ENCODE data around the gene SND1.

The SND1 gene

GRCh38 chr7:127759945-127760421 lies 108.0 kb downstream of the SND1 start:
- H3K27me3 ChIP-seq (ENCODE audit: insufficient read depth, poor library complexity, severe bottlenecking) = no peaks in the 10 kb centered on the region
- no peak for DNase-seq (ENCODE audit: low read depth in 1 of 2, low spot score in 1 of 2)
- no peak overlapping the region for H3K27ac ChIP-seq (replicated peaks)
- no peak overlapping the region for H3K4me3 ChIP-seq (replicated peaks; ENCODE audit: insufficient read depth, low read length)
- no peak for TF ChIP-seq GABPA (IDR thresholded peaks at IDR 0.05; ENCODE audit: low read depth)
- TF ChIP-seq, protein P1, sequence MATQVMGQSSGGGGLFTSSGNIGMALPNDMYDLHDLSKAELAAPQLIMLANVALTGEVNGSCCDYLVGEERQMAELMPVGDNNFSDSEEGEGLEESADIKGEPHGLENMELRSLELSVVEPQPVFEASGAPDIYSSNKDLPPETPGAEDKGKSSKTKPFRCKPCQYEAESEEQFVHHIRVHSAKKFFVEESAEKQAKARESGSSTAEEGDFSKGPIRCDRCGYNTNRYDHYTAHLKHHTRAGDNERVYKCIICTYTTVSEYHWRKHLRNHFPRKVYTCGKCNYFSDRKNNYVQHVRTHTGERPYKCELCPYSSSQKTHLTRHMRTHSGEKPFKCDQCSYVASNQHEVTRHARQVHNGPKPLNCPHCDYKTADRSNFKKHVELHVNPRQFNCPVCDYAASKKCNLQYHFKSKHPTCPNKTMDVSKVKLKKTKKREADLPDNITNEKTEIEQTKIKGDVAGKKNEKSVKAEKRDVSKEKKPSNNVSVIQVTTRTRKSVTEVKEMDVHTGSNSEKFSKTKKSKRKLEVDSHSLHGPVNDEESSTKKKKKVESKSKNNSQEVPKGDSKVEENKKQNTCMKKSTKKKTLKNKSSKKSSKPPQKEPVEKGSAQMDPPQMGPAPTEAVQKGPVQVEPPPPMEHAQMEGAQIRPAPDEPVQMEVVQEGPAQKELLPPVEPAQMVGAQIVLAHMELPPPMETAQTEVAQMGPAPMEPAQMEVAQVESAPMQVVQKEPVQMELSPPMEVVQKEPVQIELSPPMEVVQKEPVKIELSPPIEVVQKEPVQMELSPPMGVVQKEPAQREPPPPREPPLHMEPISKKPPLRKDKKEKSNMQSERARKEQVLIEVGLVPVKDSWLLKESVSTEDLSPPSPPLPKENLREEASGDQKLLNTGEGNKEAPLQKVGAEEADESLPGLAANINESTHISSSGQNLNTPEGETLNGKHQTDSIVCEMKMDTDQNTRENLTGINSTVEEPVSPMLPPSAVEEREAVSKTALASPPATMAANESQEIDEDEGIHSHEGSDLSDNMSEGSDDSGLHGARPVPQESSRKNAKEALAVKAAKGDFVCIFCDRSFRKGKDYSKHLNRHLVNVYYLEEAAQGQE (IDR thresholded peaks at IDR 0.05; ENCODE audit: insufficient replicate concordance, low read depth) = no peak
- TF ChIP-seq SPI1 (IDR thresholded peaks at IDR 0.05; ENCODE audit: borderline replicate concordance, low read depth) = no peak
- TF ChIP-seq CTCF (IDR thresholded peaks at IDR 0.05; ENCODE audit: insufficient read depth, low read length) = no peak

- no peaks in the 10 kb centered on the region for H3K27me3 ChIP-seq (ENCODE audit: insufficient read depth, poor library complexity, severe bottlenecking)
- no peak overlapping the region for H3K4me3 ChIP-seq (replicated peaks; ENCODE audit: insufficient read depth, low read length)
- H3K27ac ChIP-seq (replicated peaks) = no peak overlapping the region
- DNase-seq (ENCODE audit: low read depth in 1 of 2, low spot score in 1 of 2) = no peak
- TF ChIP-seq GABPA (IDR thresholded peaks at IDR 0.05; ENCODE audit: low read depth) (no peak), POLR2AphosphoS5 (IDR thresholded peaks at IDR 0.05; ENCODE audit: low read depth) (no peak), SPI1 (IDR thresholded peaks at IDR 0.05; ENCODE audit: borderline replicate concordance, low read depth) (no peak), CTCF (IDR thresholded peaks at IDR 0.05; ENCODE audit: insufficient read depth, low read length) (no peak)
- TF ChIP-seq, protein P1 (IDR thresholded peaks at IDR 0.05; ENCODE audit: insufficient replicate concordance, low read depth) = no peak
Measured at GRCh38 chr7:127760436-127761031, 108.5 kb downstream of the SND1 start.

DNA sequence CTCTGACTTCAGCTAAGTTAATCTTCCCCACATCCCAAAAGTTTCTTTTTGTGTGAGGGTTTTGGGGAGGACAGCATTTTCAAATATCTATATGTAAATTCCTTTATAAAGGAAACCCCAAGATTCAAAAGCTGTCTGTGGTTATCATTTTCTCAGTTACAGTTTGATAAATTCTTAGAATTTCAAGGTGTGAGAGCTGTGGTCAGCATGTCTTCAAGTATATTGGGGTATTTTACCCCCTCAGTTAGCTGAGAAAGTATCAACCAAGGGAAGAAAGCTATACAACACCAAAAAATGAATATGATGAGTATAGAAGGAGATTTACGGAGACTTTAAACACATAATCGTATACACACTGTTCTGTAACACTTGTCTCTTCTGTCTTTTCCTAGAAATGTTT lies 109.2 kb downstream of the SND1 start:
- H3K27ac ChIP-seq (replicated peaks) = no peak overlapping the region
- no peak overlapping the region for H3K4me3 ChIP-seq (replicated peaks; ENCODE audit: insufficient read depth, low read length)
- TF ChIP-seq CTCF (IDR thresholded peaks at IDR 0.05; ENCODE audit: insufficient read depth, low read length) = no peak
- TF ChIP-seq SPI1 (IDR thresholded peaks at IDR 0.05; ENCODE audit: borderline replicate concordance, low read depth) = no peak
- no peak for TF ChIP-seq POLR2AphosphoS5 (IDR thresholded peaks at IDR 0.05; ENCODE audit: low read depth)
- TF ChIP-seq, protein P1 (IDR thresholded peaks at IDR 0.05; ENCODE audit: insufficient replicate concordance, low read depth) = no peak
- no peak for TF ChIP-seq GABPA (IDR thresholded peaks at IDR 0.05; ENCODE audit: low read depth)
- H3K27me3 ChIP-seq (ENCODE audit: insufficient read depth, poor library complexity, severe bottlenecking) = no peaks in the 10 kb centered on the region
- no peak for DNase-seq (ENCODE audit: low read depth in 1 of 2, low spot score in 1 of 2)

Measured in HL-60 (cell line).